ENCODE data around the gene LONP2.
"Not testable (repeated sequence)": the region's sequence is repeated elsewhere in the genome, so short reads cannot be mapped to it uniquely, and the experiment has no call there.

LONP2 gene

GRCh38 chr16:48292452-48292851 lies 48.4 kb downstream of the LONP2 start:
- TF ChIP-seq CTCF (conservative IDR thresholded peaks at IDR 0.05) (no peak), ZFX (IDR thresholded peaks at IDR 0.05) (no peak)
- no peak overlapping the region; the same call in 1 of the 2 replicates for H3K27ac ChIP-seq

GRCh38 chr16:48294724-48295123 lies 50.6 kb downstream of the LONP2 start:
- TF ChIP-seq ZFX (IDR thresholded peaks at IDR 0.05) (no peak), CTCF (conservative IDR thresholded peaks at IDR 0.05) (no peak)

GRCh38 chr16:48295488-48296281 lies 51.6 kb downstream of the LONP2 start:
- TF ChIP-seq ZFX (IDR thresholded peaks at IDR 0.05) (no peak), CTCF (conservative IDR thresholded peaks at IDR 0.05) (no peak)

More at GRCh38 chr16:48294724-48295123, 50.6 kb downstream of the LONP2 start:
- peak overlapping the region; percentile 85 for H3K27ac ChIP-seq

GRCh38 chr16:48299471-48299870 lies 55.4 kb downstream of the LONP2 start:
- TF ChIP-seq CTCF (conservative IDR thresholded peaks at IDR 0.05) (no peak), ZFX (IDR thresholded peaks at IDR 0.05) (no peak)
- H3K27ac ChIP-seq: peak overlapping the region; percentile 30

More at GRCh38 chr16:48295488-48296281, 51.6 kb downstream of the LONP2 start:
- H3K27ac ChIP-seq: peak overlapping the region; percentile 85

GRCh38 chr16:48300391-48300856 lies 56.3 kb downstream of the LONP2 start:
- no peak for TF ChIP-seq CTCF (conservative IDR thresholded peaks at IDR 0.05)
- no peak for TF ChIP-seq ZFX (IDR thresholded peaks at IDR 0.05)
- H3K27ac ChIP-seq: no peak overlapping the region

GRCh38 chr16:48308535-48308934 lies 64.4 kb downstream of the LONP2 start:
- no peak overlapping the region for H3K27ac ChIP-seq
- TF ChIP-seq ZFX (IDR thresholded peaks at IDR 0.05) (no peak), CTCF (conservative IDR thresholded peaks at IDR 0.05) (no peak)

- no peak for TF ChIP-seq CTCF (conservative IDR thresholded peaks at IDR 0.05)
- no peak for TF ChIP-seq ZFX (IDR thresholded peaks at IDR 0.05)
- no peak overlapping the region for H3K27ac ChIP-seq
Measured at GRCh38 chr16:48310908-48311641, 67.0 kb downstream of the LONP2 start.

- H3K27ac ChIP-seq: not testable (repeated sequence)
Measured at GRCh38 chr16:48313905-48314304, 69.8 kb downstream of the LONP2 start.
